Activated naive CD4-positive, alpha-beta T cell treated with anti-CD3 and anti-CD28 coated beads, Interleukin-2, amount 50 U/mL, for 16 hours (primary cell): Measurements from ENCODE around the gene TIMM9.
"Not testable (repeated sequence)": the region's sequence is repeated elsewhere in the genome, so short reads cannot be mapped to it uniquely, and the experiment has no call there.

ENCODE experiments used
- DNase-seq: peaks from one replicate; pipeline ENCODE4 v3.0.0-alpha.2; 2020

The TIMM9 gene

DNA sequence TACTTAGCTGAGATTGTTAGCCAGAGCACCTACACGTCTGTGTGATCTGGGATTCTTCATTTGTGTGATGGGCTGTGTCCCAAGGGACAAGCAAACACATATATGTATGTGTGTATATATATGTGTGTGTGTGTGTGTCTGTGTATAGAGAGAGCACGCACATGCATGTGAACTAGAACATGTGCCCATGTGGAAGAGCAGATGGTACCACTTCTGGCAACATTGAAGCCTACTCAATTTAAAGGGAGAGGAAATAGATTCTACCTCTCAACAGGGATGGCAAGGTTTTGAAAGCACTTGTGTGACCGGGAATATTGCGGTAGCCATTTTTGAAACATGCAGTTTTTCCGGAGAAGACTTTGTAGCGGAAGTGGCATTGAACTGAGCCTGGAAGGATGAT lies 30.2 kb downstream of the TIMM9 start:
- DNase-seq, result no peak

DNA sequence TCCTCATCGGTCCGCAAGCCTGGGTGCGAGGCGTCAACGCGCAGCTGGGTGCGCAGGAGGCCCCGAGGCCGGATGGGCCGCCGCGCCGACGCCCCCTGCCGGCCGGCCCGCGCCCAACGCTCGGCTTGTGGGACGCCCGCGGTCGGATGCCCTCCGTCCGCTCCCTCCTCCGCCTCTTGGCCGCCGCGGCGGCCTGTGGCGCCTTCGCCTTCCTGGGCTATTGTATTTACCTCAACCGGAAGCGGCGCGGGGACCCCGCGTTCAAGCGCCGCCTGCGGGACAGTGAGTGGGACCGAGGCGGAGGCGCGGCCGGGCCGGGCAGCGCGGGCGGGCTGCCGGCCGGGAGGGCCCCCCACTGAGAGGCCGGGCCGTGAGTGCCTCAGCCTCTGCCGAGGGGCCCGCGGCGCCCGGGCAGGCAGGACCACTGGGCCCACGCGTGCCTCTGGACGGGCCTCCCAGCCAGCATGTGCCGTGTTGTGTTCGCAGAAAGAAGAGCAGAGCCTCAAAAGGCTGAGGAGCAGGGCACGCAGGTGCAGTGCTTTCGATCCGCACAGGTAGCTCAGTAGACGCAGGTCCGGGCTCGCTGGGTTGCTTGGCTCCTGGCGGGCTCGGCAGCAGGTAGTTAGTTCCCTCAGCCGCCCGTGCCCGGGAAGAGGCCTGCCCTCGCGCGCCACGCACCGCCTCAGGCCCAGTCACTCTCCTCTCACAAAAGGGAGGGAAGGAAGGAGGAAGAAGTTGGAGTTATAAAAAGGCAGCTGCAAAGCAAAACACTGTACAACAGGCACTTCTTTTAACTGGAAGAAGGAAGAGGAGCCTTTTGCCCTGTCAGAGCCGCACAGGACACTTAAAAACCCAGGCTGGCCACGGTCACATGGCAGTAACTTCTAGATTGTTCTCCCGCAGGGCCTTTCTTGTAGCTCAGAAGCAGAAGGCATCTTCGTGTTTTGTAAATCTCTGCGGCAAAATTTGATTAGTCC lies 31.2 kb downstream of the TIMM9 start, which contains the start of gene TOMM20L:
Gene TOMM20L, plus strand, starts transcription at position 119 of the 977 bp plus-strand sequence. Its CDS starts 28 bp downstream, at position 147.
- DNase-seq, result peak; percentile 75

DNA sequence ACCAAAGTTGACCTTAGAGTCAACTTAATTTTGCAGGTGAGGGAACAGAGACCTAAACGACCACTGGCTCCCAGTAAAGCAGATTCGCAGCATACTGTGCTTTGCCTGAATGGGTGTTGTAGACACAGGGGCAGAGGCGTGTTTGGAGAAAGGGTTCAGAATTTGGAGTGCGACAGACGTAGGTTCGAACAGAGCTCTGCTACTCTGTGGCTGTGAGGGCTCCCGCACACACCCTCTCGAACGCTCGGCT lies 31.8 kb downstream of the TIMM9 start:
- no peak for DNase-seq

DNA sequence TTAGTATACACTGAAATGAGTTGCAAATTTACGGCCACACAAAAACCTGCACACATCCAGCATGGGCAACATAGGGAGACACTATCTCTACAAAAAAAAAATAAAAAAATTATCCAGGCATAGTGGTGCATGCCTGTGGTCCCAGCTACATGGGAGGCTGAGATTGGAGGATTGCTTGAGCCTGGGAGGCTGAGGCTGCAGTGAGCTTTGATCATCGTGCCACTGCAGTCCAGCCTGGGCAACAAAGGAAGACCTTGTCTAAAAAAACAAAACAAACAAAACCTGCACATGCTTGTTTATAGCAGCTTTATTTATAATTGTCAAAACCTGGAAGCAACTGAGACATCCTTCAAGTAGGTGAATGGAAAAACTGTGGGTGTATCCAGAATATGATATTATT lies 36.5 kb downstream of the TIMM9 start:
- no peak for DNase-seq

DNA sequence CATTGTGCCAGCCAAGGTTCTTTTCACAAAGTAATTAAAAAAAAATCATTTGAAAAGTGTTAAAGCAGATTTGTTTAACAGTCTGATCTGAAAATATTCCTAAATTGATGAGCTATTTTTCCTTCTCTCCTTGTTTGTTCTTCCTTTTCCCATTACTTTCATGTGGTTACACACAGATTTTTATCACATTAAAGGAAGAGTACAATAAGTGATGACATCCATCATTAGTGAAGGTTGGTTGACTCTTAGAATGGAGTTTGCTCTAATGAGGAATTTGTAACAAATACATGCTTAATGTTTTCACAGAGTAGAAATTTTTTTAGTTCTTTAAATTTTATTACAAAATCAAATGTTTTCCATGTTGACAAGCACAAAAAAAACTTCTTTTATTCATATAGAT lies 50.5 kb downstream of the TIMM9 start:
- no peak for DNase-seq

DNA sequence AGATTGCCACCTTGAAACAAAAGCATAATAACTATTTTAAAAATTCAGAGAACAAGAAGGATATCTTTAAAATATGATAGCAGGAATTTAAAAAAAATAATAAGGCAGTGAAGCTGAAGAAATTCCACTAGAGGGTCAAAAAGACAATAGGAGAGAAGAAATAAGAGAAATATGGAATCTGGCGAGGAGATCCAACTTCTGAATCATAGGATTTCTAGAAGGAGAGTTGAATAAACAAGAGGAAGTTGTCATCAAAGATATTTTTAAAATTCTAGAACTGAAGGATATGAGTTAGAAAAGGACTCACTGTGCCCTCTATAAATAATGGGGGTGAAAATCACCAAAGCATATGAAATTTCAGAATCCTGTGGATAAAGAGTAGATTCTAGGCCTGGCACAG lies 58.4 kb downstream of the TIMM9 start:
- DNase-seq, result no peak

DNA sequence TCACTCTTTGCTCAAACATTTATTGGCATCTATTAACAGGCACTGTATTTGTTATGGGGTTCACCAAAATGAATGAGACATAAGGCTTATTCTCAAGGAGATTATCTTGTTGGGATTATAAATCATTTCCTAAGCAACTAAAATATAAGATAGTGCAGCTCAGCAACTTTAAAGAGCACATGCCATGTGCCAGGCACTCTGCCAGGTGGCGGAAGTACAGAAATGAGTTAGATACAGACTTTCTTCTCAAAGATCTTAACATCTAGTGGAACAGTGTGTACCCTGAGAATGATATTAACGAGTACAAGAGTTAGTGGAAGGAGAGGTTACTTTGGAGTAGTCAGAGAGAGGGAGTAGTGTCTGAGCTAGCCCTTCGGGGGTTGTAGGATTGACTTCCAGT lies 60.0 kb downstream of the TIMM9 start:
- no peak for DNase-seq

DNA sequence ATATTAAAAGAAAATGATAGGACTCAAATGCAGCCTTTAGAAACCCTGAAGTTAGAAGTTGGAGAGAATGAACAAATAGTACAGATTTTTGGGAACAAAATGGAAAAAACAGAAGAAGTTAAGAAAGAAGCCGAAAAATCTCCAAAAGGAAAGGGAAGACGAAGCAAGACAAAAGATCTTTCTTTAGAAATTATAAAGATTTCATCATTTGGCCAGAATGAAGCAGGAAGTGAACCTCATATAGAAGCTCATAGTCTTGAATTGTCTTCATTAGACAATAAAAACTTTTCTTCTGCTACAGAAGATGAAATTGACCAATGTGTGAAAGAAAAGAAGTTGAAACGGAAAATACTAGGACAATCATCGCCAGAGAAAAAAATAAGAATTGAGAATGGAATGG lies 63.0 kb downstream of the TIMM9 start:
- no peak for DNase-seq

DNA sequence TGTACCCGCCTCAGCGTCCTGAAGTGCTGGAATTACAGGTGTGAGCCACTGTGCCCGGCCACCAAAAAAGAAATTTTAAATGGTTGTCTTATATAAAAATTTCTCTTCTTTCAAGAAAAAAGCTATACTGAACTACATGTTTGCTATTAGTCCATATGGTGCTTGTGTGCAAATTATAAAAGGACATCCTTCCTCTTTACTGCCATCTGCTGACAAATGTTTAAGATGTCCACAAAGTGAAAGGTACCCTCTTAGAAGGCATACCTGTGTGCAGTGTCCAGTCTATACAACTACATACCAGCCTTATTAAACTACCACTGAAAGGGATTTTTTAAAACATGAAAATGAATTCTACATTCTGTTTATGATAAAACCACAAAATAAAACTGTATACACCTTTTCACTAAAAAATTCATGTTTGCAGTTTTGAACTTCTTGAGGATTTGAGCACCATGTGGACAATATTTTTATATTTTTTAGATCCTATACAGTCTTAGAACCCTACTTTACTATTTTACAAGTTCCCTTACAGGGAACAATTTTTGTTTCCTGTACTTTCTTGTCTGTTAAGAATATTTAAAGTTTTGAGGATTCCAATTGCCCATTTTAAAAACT lies 64.4 kb downstream of the TIMM9 start:
- no peak for DNase-seq

DNA sequence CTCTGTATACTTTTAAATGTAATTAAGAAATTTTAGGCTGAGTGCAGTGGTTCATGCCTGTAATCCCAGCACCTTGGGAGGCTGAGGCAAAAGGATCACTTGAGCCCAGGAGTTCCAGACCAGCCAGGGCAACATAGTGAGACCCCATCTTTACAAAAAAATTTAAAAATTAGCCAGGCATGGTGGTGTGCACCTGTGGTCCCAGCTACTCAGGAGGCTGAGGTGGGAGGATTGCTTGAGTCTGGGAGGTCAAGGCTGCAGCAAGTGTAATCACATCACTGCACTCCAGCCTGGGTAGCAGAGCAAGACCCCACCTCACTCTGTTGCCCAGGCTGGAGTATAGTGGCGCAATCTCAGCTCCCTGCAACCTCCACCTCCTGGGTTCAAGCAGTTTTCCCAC lies 65.1 kb downstream of the TIMM9 start:
- DNase-seq, result not testable (repeated sequence)
